ENCODE data around the gene MAST2. TPM values are rescaled to one million over a fixed set of nuclear protein-coding genes. Genes with fewer than 3 reads are reported as not detected.

The MAST2 gene
- total and polyA plus RNA-seq, 9 of the 15 experiments (the other 6 are each of a cell fraction or from before 2014, with no cell fraction given) = 0.73 to 32.0 (median 17.8) TPM

DNA sequence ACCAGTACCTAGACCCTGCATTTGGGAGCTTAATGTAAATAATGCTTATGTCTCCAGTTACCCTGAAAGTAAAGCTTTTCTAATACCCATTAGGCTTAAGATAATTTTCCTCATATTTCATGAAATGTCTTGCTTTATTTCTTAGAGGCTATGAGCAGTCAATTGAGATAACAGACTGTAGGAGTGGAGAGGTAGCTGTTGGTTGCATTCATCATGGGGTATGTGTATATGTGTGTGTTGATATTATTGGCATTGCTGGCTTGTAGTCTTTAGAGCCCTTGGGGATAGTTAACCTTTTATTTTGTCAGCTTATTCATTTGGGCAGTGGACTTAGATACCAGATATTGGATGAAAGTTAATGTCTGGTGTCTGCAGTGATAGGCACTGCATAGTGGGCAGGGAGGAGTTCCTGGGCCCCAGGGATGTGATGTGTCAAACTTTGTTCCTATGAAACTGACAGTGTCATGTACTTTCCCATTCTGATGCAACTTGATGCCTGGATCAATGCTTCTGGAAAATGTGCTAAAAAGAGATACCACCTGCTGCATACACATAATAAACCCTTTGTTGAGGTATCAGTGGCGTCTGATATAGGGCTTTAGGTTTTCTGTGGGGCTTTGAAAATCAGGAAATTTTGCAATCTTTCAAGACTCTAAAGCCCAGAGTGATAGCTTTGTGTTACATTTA is 83.9 kb downstream of the MAST2 start (continued):
- TF ChIP-seq NEUROD1 (IDR thresholded peaks at IDR 0.05; ENCODE audit: borderline replicate concordance, low read depth, low read length, partially characterized antibody) (no peak), HNRNPUL1 (IDR thresholded peaks at IDR 0.05; ENCODE audit: low read length) (no peak), NR2F6 (CRISPR knock-in tag; IDR thresholded peaks at IDR 0.05) (no peak), HDAC6 (IDR thresholded peaks at IDR 0.05; ENCODE audit: low read depth, low read length) (no peak), POLR3A (IDR thresholded peaks at IDR 0.05; ENCODE audit: borderline replicate concordance, extremely low read depth, insufficient read depth, insufficient read length) (no peak), MYNN (IDR thresholded peaks at IDR 0.05) (no peak), MYNN (CRISPR knock-in tag; IDR thresholded peaks at IDR 0.05) (no peak), ZNF3 (CRISPR knock-in tag; IDR thresholded peaks at IDR 0.05) (no peak), ZNF41 (CRISPR knock-in tag; conservative IDR thresholded peaks at IDR 0.05) (no peak), PHF21A (IDR thresholded peaks at IDR 0.05; ENCODE audit: borderline replicate concordance, low read depth) (no peak), RBM17 (IDR thresholded peaks at IDR 0.05; ENCODE audit: borderline replicate concordance, low read depth, low read length) (no peak), GTF2F1 (IDR thresholded peaks at IDR 0.05; ENCODE audit: low read depth, low read length) (no peak)
- TF ChIP-seq, protein P1, sequence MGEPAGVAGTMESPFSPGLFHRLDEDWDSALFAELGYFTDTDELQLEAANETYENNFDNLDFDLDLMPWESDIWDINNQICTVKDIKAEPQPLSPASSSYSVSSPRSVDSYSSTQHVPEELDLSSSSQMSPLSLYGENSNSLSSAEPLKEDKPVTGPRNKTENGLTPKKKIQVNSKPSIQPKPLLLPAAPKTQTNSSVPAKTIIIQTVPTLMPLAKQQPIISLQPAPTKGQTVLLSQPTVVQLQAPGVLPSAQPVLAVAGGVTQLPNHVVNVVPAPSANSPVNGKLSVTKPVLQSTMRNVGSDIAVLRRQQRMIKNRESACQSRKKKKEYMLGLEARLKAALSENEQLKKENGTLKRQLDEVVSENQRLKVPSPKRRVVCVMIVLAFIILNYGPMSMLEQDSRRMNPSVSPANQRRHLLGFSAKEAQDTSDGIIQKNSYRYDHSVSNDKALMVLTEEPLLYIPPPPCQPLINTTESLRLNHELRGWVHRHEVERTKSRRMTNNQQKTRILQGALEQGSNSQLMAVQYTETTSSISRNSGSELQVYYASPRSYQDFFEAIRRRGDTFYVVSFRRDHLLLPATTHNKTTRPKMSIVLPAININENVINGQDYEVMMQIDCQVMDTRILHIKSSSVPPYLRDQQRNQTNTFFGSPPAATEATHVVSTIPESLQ (CRISPR knock-in tag; IDR thresholded peaks at IDR 0.05) = no peak
